SIG-M5 (cell line): ENCODE results near the gene GRIP1.

Experiments used
- DNase-seq: peaks from one replicate; lab custom pipeline; 2025; lab: John Stamatoyannopoulos, UW

The GRIP1 gene

DNA sequence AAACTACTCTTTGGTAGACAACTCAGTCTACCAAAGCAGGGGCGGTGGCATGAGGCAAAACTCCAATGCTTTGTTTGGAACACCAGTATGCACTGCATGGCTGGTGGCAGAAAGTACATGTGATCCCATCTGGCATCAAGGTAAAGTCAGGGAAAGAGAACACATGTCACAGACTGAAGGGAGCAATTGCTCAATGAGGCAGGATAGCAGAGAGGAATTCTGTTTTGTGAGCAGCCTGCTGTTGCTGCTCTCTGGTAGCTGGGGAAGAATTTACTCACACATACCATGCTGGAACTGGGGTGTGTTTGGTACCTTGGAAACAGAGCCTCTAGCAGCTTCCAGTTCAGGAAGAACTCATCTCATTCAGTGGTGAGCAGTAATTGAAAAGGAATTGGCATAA lies 291.8 kb downstream of the GRIP1 start:
- no peak for DNase-seq

DNA sequence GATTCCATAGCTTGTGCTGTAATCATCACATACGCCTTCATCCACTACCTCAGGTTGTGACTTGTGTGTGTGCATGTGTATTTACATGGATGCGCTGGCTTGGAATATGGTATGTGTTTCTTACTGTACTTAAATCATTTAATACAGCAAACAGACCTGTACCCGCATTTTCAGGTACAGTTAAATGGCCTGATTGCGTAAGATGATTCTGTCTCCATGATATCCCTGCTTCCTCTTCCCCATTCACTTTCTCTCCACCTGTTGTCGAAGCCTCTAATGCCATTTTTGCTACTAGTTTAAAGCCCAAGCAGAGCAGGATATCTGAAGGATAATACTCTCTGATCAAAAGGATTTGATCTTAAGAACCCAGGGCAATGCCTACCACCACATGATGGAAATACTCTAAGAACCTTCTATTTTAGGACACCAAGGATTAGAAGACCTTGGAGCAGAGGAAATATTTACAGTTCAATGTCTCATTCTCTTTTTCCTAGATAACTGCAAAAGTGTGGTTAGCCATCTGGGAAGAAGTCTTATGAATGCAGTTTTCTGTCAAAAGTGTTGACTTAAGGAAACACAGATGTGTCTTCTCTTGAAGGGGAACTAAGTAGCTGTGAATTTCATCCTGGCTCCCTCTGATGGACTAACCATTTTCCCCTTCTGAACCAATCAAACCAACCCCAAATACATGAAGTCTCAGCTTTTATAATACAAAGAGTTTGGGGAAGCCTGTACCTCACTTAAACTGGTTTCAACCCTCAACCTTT lies 297.9 kb downstream of the GRIP1 start:
- no peak for DNase-seq

DNA sequence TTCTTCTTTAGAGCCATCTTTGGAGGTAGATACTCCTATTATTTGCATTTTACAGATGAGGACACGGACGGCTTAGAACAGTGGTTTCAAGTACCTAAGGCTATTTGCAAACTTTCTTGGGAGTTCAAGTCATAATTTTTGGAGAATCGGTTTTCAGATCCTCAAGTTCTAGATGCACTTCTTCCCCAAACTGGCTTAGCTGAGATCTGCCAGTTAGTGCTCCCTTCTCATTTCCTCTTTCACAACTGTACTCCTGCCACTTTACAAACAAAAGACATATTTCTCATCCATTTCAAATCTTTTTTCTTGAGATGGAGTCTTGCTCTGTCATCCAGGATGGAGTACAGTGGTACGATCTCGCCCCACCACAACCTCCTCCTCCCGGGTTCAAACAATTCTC lies 299.3 kb downstream of the GRIP1 start:
- peak; percentile 20 for DNase-seq

DNA sequence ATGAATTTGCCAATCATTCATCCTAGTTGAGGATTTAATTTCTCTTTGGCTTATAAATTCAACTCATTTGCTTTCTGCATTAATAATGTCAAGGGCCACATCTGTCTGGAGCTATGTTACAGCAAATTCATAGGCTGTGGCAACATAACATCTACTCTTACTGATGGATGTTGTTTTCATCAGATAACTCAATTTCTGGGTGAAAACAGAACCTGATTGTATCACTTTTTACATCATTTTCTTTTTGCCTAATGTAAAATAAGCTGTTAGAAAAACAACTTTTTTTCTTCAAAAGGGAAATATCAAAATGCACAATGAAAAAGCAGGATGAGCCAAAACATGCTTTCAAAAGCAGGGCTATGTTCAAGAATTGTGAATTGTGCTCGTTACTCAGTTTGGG lies 303.3 kb downstream of the GRIP1 start:
- DNase-seq, result no peak

DNA sequence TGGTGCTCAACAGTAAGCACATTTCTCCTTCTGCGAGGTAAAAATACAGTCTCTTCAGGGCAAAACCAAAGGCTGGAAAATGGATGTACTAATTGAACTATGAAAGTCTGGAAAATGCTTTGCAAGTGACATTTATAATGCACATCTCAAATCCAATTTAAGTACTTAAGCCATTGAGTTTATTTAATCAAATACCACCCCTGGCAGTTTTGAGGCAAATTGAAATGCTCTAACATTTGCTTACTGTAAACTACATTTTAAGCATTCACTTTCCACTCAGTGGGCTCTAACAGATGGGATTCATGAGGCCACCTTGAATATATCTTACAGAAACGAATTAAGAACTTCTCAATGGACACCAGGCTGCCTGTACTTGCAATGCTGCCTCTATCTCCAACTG lies 306.9 kb downstream of the GRIP1 start:
- no peak for DNase-seq

DNA sequence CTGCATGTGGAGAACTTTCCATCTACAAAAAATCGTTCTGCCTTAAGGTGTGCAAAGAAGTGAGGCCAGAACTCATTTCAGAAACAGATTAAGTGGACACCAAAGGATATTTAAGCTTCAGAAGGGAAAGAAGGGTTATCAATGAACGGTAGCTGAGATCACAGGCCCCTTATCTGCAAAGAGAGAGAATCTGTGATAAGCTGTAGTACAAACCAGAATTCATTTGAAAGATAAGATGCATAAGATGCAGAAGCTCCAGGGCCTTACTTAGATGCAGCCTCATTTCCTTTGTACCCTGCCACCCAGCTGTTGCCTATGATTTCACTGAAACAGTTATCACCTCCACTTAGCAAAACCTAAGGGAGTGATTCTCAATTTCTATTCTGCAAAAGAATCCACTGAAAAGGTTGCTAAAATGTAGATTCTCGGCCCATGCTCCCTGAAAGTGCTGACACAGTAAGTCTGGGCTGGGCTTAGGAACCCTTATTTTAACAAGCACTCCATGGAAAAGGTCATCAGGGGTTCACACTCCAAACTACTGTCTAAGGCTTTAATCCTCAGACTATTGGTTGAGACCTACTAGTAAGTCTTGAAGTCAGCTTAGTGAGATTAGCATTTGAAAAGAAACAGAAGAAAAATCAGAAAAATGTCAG lies 311.7 kb downstream of the GRIP1 start:
- DNase-seq, result no peak

DNA sequence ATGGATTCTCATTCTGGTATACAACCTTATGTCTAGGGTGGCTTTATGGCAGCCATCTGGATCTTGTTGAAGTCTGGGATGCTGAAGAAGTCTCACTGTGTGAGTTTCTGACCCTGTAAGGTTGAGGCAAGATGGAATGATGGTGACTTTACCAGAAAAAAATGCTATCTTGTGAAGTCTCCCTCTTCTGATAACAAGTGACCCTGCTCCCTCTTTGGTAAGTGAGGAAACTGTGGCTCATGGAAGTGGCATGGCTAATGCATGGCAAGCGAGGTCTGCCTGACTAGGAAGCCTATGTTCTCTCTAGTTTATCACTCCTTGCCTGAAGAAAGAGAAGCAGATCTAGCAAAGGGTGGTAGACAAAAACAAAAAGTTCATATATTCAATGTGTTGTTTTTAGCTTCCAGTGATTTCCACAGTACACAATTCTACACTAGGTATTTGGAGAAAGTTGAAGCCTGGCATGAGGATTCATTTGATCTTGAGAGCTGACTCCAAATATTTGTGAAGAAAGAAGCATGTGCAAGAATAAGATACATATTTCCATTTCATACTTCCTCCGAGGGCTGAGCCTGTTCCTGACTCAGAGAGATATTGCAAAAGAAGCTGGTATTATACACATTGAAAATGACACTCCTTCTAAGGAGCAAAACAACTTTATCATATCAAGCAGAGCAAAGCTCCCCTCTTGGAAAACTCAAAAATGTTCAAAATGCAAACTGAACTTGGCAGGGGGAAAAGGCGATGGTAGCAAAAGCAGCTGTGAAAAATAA lies 313.0 kb downstream of the GRIP1 start:
- DNase-seq, result peak; percentile 64

DNA sequence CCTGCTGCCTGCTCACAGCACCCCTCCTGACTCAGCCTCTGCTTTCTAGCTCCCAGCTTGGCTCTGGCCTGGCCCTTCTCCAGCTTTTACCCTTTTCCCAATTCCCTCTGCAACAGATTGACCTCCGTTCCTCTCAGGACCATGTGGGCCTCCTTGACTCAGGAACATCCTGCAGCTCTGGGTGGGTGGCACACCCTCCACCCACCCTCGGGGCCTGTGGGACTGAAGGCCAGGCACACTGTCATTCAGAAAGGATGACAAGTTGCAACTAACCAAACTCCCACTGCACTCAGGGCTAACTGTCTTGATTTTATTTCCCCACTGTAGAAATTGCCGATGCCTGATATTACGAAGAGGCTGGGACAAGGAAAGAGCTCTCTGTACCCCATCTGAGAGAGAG lies 317.2 kb downstream of the GRIP1 start:
- DNase-seq, result no peak

DNA sequence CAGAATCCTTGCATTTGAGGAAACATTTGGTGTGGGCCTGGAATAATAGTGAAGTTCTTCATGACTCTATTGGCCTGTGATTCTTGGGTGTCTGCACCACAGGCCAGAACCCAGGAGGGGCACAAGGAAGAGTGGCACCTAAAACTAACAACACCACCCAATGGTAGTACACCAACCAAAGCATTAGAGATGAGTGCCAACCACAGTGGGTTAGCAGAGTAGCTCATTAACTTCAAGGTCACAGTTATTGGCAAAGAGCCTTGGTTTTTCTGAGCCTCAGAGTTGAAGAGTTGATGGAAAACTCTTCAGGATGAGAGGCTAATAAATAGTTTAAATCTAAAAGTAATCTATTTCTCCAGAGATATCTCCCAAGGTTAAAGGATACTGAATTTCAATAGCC lies 319.6 kb downstream of the GRIP1 start:
- DNase-seq, result no peak

DNA sequence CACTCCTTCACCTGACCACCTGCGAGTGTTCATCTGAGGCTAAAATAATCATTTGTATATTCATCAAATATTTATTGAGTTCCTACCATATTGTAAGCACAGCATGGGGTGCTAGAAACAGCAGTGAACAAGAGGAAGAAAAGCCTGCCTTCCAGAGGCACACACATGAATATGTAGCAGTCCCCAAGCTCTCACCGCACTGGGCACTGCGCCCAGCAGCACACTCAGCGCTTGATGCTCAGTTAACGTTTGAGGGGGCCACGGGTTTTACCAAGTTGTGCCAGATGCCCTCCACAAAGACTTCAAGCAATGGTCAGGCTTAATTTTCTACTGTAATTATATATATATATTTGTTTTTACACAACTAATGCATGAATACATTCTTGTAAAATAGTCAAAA lies 324.6 kb downstream of the GRIP1 start:
- no peak for DNase-seq

DNA sequence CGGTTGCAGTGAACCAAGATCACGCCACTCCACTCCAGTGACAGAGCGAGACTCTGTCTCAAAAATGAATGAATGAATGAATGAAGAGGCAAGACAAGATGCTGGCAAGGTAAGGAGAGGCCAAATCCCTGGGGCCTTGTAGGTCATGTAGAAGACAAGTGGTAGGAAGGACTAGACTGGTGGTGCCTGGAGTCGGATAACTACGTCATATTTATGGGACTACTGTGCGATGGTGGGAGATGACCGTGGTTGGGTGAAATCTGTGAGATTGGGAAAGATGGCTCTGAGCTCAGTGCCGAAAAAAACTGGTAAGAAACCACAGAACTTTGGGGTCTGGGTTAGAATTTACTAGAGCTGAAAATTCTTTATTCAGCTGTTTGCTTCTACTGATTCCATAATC lies 326.0 kb downstream of the GRIP1 start:
- no peak for DNase-seq

DNA sequence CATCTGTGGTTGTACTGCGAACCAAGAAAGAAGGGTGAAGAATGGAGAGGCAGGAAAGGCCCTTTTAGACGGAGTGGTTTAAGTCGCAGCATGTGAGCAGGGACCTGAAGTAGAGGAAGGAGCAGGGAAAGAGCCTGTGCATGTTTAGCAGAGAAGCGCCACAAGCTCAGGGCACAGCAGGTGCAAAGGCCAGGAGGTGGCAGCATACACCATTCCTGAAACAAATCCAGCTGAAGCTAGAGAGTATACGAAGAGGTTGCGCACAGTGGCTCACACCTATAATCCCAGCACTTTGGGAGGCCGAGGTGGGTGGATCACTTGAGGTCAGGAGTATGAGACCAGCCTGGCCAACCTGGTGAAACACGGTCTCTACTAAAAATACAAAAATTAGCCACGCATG lies 326.7 kb downstream of the GRIP1 start:
- DNase-seq, result no peak

DNA sequence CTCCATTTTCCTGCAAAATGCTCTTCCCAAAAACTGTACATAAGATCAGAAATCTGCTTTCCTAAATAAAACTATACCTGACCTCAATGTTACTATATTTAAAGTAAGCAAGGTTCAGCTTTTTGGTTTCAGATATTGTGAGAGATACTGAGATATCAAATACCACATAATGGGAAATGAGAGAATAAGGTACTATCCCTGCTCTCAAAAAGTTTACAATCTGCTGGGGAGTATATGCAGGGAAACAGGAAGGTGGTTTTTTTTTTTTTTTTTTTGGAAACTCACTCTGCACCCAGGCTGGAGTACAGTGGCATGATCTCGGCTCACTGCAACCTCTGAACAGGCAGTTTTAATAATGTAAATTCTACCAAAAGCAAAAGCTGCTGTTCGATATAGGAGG lies 327.6 kb downstream of the GRIP1 start:
- no peak for DNase-seq

DNA sequence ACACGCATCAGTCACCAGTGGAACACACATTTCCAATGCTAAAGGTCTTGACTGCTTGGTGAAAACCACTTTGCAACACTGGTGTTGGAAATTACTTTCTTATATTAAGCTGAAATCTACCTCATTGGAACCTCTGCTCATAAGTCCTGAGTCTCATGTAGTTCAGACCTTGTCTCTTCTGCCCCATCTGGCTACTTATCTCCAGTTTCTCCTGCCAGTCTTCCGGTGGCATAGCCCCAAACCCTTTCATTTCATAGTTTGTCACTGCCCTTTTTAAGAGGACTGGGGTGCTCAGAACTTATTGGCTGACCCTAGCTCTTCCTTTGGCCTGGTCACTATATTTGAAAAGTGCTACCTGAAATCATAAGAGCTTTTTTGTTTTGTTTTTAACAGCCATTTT lies 332.9 kb downstream of the GRIP1 start:
- DNase-seq, result no peak

DNA sequence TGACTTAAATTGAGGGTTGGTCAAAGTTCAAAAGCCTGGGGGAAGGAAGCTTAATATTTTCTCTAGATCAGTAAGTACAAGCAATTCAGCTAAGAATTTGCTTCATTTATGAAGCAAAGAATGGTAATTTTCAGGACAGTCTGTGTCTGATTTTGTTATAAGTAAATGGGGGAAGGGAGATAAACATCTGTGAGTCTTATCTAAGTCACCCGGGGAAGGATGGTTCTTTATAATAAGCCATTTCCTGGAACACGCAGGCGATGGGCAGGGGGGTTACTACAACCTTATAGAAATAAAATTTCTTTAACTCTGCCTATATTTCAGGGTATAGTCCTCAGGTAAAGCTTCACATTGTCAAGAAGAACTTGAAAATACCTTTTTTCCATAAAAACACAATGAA lies 333.7 kb downstream of the GRIP1 start:
- no peak for DNase-seq

DNA sequence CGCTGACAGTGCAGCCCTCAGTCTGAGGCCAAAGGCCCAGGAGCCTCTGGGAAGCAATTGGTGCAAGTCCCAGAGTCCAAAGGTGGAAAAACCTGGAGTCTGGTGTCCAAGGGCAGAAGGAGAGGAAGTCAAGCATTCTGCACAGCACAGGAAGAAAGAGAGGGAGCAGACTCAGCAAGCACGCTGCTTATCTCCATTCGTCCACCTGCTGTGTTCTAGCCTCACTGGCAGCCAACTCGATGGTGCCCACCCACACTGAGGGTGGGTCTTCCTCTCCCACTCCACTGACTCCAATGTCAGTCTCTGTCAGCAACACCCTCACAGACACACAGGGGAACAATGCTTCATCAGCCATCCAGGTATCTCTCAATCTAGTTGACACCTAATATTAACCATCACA lies 337.8 kb downstream of the GRIP1 start:
- no peak for DNase-seq

DNA sequence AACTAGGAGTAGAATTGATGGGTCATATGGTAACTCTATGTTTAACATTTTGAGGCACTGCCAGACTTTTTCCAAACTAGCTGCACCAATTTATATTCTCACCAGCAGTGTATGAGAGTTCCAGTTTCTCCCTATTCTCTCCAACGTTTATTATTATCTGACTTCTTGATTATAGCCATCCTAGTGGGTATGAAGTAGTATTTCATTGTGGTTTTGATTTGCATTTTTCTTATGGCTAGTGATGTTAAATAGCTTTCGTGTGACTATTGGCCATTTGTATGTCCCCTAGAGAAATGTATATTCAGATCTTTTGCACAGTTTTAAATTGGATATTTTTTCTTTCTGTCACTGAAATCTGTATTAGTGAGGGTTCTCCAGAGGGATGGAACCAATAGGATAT lies 338.7 kb downstream of the GRIP1 start:
- DNase-seq, result no peak

DNA sequence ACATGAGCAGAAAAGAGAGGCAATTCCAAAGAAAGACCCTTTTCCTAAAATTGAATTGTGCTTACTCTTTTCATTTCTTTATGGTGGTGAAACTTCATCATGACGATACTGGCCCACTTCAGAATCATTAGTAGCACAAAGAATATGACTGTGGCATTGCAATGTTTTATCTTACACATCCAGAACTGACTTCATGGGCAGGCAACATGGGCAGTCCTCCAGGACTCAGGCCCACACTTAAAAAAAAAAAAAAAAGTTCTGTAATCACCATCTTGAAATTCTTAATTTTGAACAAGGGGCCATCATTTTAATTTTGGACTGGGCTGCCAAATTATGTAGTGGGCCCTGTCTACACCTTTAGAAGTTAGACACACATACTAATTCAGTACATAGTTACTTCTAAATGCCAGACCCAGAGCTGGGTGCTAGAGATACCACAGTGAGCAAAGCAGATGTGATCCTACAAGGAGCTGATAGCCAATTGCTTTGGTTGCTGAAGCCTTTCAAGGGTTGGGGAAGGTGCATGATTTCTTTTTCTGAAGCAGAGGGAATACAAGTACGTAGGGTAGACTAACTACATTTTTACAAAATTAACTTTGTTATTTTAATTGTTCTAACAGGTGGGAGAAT lies 341.4 kb downstream of the GRIP1 start:
- DNase-seq, result no peak

DNA sequence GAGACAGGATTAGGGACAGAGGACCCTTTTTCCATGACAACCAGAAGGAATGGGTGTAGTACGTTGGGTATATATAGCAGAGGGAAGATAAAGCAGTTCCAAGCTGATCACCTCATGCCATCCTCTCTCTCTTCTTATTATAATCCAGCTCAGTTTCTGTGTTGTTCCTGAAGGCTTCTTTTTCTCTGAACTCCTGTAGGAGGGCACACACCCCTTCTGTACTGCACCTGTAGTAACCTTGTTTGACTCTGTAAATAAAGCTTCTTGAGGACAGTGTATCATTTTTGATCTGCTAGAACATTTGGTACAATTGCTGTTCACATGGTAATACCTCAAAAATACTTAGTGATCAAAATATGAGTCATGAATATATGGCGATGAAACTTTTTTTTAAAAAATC lies 343.1 kb downstream of the GRIP1 start:
- DNase-seq, result no peak

DNA sequence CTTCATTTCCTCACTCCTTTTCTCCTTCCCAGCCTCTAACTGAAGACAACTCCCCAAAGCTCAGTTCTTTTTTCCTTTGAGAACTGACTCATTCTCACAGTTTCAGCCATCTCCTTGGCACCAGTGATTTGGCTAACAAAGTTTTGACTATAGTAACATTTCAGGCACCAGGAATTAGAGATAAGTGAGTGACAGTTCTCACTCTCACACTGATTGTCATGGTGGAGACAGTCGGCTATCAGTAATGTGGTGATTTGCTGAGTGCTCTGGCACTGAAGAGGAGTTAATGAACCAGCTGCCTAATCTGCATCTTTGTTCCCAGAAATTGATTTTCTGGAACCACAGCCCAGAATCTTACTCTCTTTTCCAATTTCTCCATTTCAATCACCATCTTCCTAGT lies 347.1 kb downstream of the GRIP1 start:
- no peak for DNase-seq

DNA sequence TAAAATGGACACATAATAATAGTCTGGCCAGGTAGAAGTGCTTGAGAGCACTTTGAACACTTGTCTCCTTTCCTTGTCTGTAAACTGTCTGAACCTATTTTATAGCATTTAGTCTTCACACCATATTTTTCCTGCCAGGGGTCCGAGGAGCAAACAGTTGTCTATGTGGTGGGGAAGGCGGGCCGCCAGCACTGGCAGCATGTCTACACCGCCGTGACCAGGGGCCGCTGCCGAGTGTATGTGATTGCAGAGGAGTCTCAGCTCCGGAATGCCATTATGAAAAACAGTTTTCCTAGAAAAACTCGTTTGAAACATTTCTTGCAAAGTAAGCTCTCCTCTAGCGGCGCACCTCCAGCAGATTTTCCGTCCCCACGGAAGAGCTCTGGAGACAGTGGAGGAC lies 347.9 kb downstream of the GRIP1 start:
- no peak for DNase-seq

DNA sequence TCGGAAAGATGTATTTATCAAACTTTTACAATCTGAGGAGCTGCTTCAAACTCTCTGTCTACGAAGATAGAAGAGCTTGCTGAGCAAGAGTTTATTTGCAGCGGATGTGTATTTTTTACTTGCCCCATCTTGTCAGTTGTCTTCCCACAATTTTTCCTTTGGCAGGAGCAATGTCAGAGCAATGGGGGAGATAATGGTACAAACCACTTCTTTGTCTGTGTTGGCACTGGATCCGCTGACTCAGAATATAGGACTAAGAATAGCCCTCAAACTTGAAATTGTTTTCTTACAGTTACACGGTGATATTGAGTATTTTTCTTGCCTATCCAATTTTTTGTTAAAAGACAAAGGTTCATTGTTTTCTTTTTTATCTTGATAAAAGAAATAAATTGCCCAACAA lies 348.9 kb downstream of the GRIP1 start:
- no peak for DNase-seq

DNA sequence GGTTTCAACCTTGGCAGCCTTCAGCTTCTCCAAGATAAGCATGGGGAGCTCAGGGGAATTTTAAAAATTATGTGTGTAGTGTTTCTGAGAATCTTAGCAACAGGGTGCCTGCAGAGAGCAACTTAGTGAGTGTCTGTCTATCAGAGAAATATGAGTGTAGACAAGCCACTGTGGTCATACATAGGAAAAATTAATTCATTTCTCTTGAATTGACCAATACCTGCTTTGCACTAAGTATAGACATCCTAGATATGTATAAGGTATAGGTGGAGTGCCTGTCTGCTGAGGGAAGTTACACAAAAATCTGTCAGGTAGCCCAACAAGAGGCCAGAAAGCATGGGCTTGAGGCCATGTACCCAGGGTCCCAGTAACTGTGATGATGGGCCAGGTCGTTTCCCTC lies 355.9 kb downstream of the GRIP1 start:
- DNase-seq, result no peak
